ENCODE measurements around the gene FRS2.

The FRS2 gene

GRCh38 chr12:69467366-69467765, 2.8 kb upstream of the FRS2 start:
- DNase-seq = no peak

GRCh38 chr12:69468237-69469026, 1.8 kb upstream of the FRS2 start:
- no peak for DNase-seq

GRCh38 chr12:69469854-69470188, 367 bp upstream of the FRS2 start:
- DNase-seq = no peak

GRCh38 chr12:69471076-69471430, 865 bp downstream of the FRS2 start:
- DNase-seq = no peak

- DNase-seq = no peak
Observed at GRCh38 chr12:69471667-69472385, 1.6 kb downstream of the FRS2 start.

GRCh38 chr12:69473262-69473661, 3.1 kb downstream of the FRS2 start:
- no peak for DNase-seq

- no peak for DNase-seq
Observed at GRCh38 chr12:69474456-69474855, 4.3 kb downstream of the FRS2 start.

- DNase-seq = no peak
Observed at GRCh38 chr12:69475237-69475975, 5.2 kb downstream of the FRS2 start.

GRCh38 chr12:69476276-69477017, 6.3 kb downstream of the FRS2 start:
- DNase-seq = no peak

- DNase-seq = no peak
Observed at GRCh38 chr12:69479675-69480074, 9.5 kb downstream of the FRS2 start.

- no peak for DNase-seq
Observed at GRCh38 chr12:69480698-69481097, 10.5 kb downstream of the FRS2 start.

GRCh38 chr12:69481133-69481532, 10.9 kb downstream of the FRS2 start:
- DNase-seq = no peak

GRCh38 chr12:69483700-69484099, 13.5 kb downstream of the FRS2 start:
- no peak for DNase-seq

- DNase-seq = no peak
Observed at GRCh38 chr12:69484428-69484827, 14.2 kb downstream of the FRS2 start.

- DNase-seq = no peak
Observed at GRCh38 chr12:69490920-69491643, 20.9 kb downstream of the FRS2 start.

GRCh38 chr12:69492739-69493138, 22.6 kb downstream of the FRS2 start:
- no peak for DNase-seq

- DNase-seq = no peak
Observed at GRCh38 chr12:69495071-69495470, 24.9 kb downstream of the FRS2 start.

- no peak for DNase-seq
Observed at GRCh38 chr12:69497308-69498026, 27.3 kb downstream of the FRS2 start.

- no peak for DNase-seq
Observed at GRCh38 chr12:69500631-69501030, 30.4 kb downstream of the FRS2 start.

- no peak for DNase-seq
Observed at GRCh38 chr12:69501154-69501895, 31.1 kb downstream of the FRS2 start.

All from NCI-H187 treated with DMSO at 0.1 percent for 48 hours (cell line).